GM23338 (cell line): Measurements from ENCODE around the gene EIF5A. TPM values are rescaled to one million over a fixed set of nuclear protein-coding genes. Genes with fewer than 3 reads are reported as not detected.

Source experiments
- ATAC-seq: fragments of 200-7000 bp; cut with Tn5 transposase; 3 replicates; pipeline ENCODE4 v1.9.1; 2020
- DNase-seq: peaks from one replicate; pipeline ENCODE4 v3.0.0-alpha.2; 2015; ENCODE audit warnings: low spot score
- H2AFZ ChIP-seq: fragments of 200-600 bp; sonication (generic); 2 replicates; pipeline ENCODE4 v1.8.0; 2016; ENCODE audit warnings: antibody characterized with exemption, mild to moderate bottlenecking, moderate library complexity
- H3F3A ChIP-seq: fragments of 200-600 bp; sonication (generic); replicated peaks from 2 replicates; pipeline ENCODE4 v1.8.0; 2017; ENCODE audit warnings: antibody characterized with exemption, mixed run types, low read depth
- H3K27ac ChIP-seq: fragments of 200-600 bp; sonication (generic); 2 replicates; pipeline ENCODE4 v1.6.1; 2016; ENCODE audit warnings: low read depth
- H3K27me3 ChIP-seq: fragments of 200-600 bp; sonication (generic); 2 replicates; pipeline ENCODE4 v1.8.0; 2016; ENCODE audit warnings: mild to moderate bottlenecking, mixed run types, moderate library complexity; ENCODE audit not compliant: insufficient read depth
- H3K36me3 ChIP-seq: fragments of 200-600 bp; sonication (generic); 2 replicates; pipeline ENCODE4 v1.8.0; 2016; ENCODE audit warnings: mild to moderate bottlenecking; ENCODE audit not compliant: insufficient read depth
- H3K4me1 ChIP-seq: fragments of 200-600 bp; sonication (generic); 2 replicates; pipeline ENCODE4 v1.8.0; 2016; ENCODE audit warnings: mild to moderate bottlenecking, moderate library complexity; ENCODE audit not compliant: insufficient read depth
- H3K4me2 ChIP-seq: fragments of 200-600 bp; sonication (generic); 2 replicates; pipeline ENCODE4 v1.7.1; 2017; ENCODE audit warnings: mixed run types
- H3K4me3 ChIP-seq: fragments of 200-600 bp; sonication (generic); 2 replicates; pipeline ENCODE4 v1.6.1; 2016; ENCODE audit warnings: mixed run types
- H3K79me2 ChIP-seq: fragments of 200-600 bp; sonication (generic); replicated peaks from 2 replicates; pipeline ENCODE4 v1.8.0; 2017; ENCODE audit warnings: mild to moderate bottlenecking; ENCODE audit not compliant: insufficient read depth
- H3K9me2 ChIP-seq: fragments of 200-600 bp; sonication (generic); 2 replicates; pipeline ENCODE4 v1.8.0; 2017; ENCODE audit not compliant: insufficient read depth
- H4K20me1 ChIP-seq: fragments of 200-600 bp; sonication (generic); replicated peaks from 2 replicates; pipeline ENCODE4 v1.8.0; 2017; ENCODE audit warnings: mild to moderate bottlenecking; ENCODE audit not compliant: insufficient read depth
- H3K27ac Mint-ChIP-seq: 2 replicates; pipeline ENCODE4 v1.8.0; 2020; ENCODE audit warnings: inconsistent platforms, mild to moderate bottlenecking, moderate library complexity, mixed read lengths
- H3K27me3 Mint-ChIP-seq: 3 replicates; pipeline ENCODE4 v1.8.0; 2022; ENCODE audit warnings: low read depth, mild to moderate bottlenecking, moderate library complexity, mixed read lengths, inconsistent platforms; ENCODE audit not compliant: insufficient read depth, poor library complexity
- H3K36me3 Mint-ChIP-seq: 3 replicates; pipeline ENCODE4 v1.8.0; 2021; ENCODE audit warnings: low read depth, mild to moderate bottlenecking, inconsistent platforms, moderate library complexity, mixed read lengths
- H3K4me1 Mint-ChIP-seq: 3 replicates; pipeline ENCODE4 v1.8.0; 2020; ENCODE audit warnings: mild to moderate bottlenecking, inconsistent platforms, mixed read lengths
- H3K4me3 Mint-ChIP-seq: 3 replicates; pipeline ENCODE4 v1.8.0; 2021; ENCODE audit warnings: moderate library complexity, mild to moderate bottlenecking, inconsistent platforms, mixed read lengths
- H3K9me3 Mint-ChIP-seq: 3 replicates; pipeline ENCODE4 v1.8.0; 2020; ENCODE audit warnings: moderate library complexity, mild to moderate bottlenecking, inconsistent platforms, mixed read lengths
- CREB1 ChIP-seq: fragments of 250-450 bp; sonication (Bioruptor Pico); IDR thresholded peaks from 2 replicates; pipeline ENCODE4 v1.5.0; 2020; ENCODE audit warnings: low read depth, mild to moderate bottlenecking, moderate library complexity
- CTCF ChIP-seq, 2 experiments: fragments of 200-600 bp in 1 of 2; sonication (generic) in 1 of 2; conservative IDR thresholded peaks; 2 replicates each; pipeline versions ENCODE4 v1.5.1 to v1.6.1; 2016 to 2017; ENCODE audit warnings: antibody characterized with exemption in 2 of 2, low read depth in 2 of 2, mild to moderate bottlenecking in 2 of 2, moderate library complexity in 1 of 2
- ETS1 ChIP-seq: IDR thresholded peaks from 2 replicates; pipeline ENCODE4 v1.6.1; 2016; ENCODE audit warnings: antibody characterized with exemption
- EZH2 ChIP-seq: fragments of 200-600 bp; sonication (generic); IDR thresholded peaks from one replicate; pipeline ENCODE4 v1.8.0; 2017; ENCODE audit warnings: antibody characterized with exemption, mild to moderate bottlenecking, low read depth; ENCODE audit not compliant: unreplicated experiment
- EZH2phosphoT487 ChIP-seq: fragments of 200-600 bp; sonication (generic); IDR thresholded peaks from one replicate; pipeline ENCODE4 v1.8.1; 2018; ENCODE audit warnings: antibody characterized with exemption; ENCODE audit not compliant: unreplicated experiment
- JUNB ChIP-seq: IDR thresholded peaks from one replicate; pipeline ENCODE4 v1.6.1; 2016; ENCODE audit warnings: antibody characterized with exemption; ENCODE audit not compliant: unreplicated experiment
- NANOG ChIP-seq: IDR thresholded peaks from 2 replicates; pipeline ENCODE4 v1.6.1; 2016; ENCODE audit warnings: antibody characterized with exemption, borderline replicate concordance
- POLR2AphosphoS5 ChIP-seq: IDR thresholded peaks from 2 replicates; pipeline ENCODE4 v1.6.1; 2016; ENCODE audit warnings: antibody characterized with exemption, low read depth
- REST ChIP-seq: IDR thresholded peaks from one replicate; pipeline ENCODE4 v1.6.1; 2018; ENCODE audit warnings: antibody characterized with exemption; ENCODE audit not compliant: unreplicated experiment
- STAT1 ChIP-seq: IDR thresholded peaks from one replicate; pipeline ENCODE4 v1.6.1; 2016; ENCODE audit warnings: antibody characterized with exemption; ENCODE audit not compliant: unreplicated experiment
- ZNF114 ChIP-seq: fragments of 250-450 bp; sonication (Bioruptor Pico); IDR thresholded peaks from 2 replicates; pipeline ENCODE4 v1.5.0; 2020; ENCODE audit warnings: mild to moderate bottlenecking, moderate library complexity
- ZNF331 ChIP-seq: fragments of 250-450 bp; sonication (Bioruptor Pico); IDR thresholded peaks from 2 replicates; pipeline ENCODE4 v1.5.0; 2020; ENCODE audit warnings: low read depth, mild to moderate bottlenecking, moderate library complexity
- ZNF462 ChIP-seq: fragments of 250-450 bp; sonication (Bioruptor Pico); IDR thresholded peaks from 2 replicates; pipeline ENCODE4 v1.5.0; 2020; ENCODE audit warnings: mild to moderate bottlenecking, moderate library complexity
- polyA plus RNA-seq: library from polyadenylated mRNA; unstranded; fragments of >200 nt; fragmentation: Nextera tagmentation; extraction: Ambion mirVana; gene quantifications from 2 replicates; pipeline ENCODE4 v1.2.1, GENCODE V29; 2016
- total RNA-seq: library from RNA; depleted of rRNA; stranded (reverse); fragments of >200 nt; shearing (Covaris generic); gene quantifications from 2 replicates; pipeline ENCODE4 v1.2.3, GENCODE V29; 2014

The EIF5A gene
- total and polyA plus RNA-seq, 2 experiments from 2014 or later = 833 to 1,562 TPM

- Histone ChIP-seq H3K9me2 (no peaks in the 10 kb centered on the region), H3K4me1 (peaks cover 21% of the 10 kb centered on the region), H3K36me3 (no peaks in the 10 kb centered on the region), H4K20me1 (peaks cover 4% of the 10 kb centered on the region; the same call in 1 of the 2 replicates), H3K27me3 (peaks cover 18% of the 10 kb centered on the region), H3F3A (peaks cover 23% of the 10 kb centered on the region), H3K27ac (no peak overlapping the region), H3K4me2 (0 out of 2 replicates have a peak overlapping the region, but pooled peaks have one; percentile 17), H2AFZ (no peak overlapping the region), H3K4me3 (no peak overlapping the region), H3K79me2 (no peaks in the 10 kb centered on the region)
- Mint-ChIP-seq H3K4me3 (no peak overlapping the region), H3K4me1 (peaks cover 37% of the 10 kb centered on the region), H3K27me3 (peaks cover 32% of the 10 kb centered on the region), H3K36me3 (peaks cover 11% of the 10 kb centered on the region; the same call in 2 of the 3 replicates), H3K9me3 (peaks cover 9% of the 10 kb centered on the region; the same call in 1 of the 3 replicates), H3K27ac (no peak overlapping the region)
- ATAC-seq (no peak), DNase-seq (no peak)
- TF ChIP-seq CREB1 (CRISPR knock-in tag) (no peak), ETS1 (no peak), JUNB (no peak), STAT1 (no peak), NANOG (no peak), ZNF114 (CRISPR knock-in tag) (no peak), ZNF462 (CRISPR knock-in tag) (no peak), POLR2AphosphoS5 (no peak; the same call in 1 of the 2 replicates), CTCF (conservative IDR thresholded peaks at IDR 0.05; ENCODE audit: low read depth in 2 of 2) (no peak), REST (no peak), ZNF331 (CRISPR knock-in tag) (no peak), EZH2 (no peak), EZH2phosphoT487 (no peak)
Observed at GRCh38 chr17:7292194-7292593, 15.2 kb upstream of the EIF5A start.
